ENCODE measurements around the gene SPTA1.

SPTA1 gene

GRCh38 chr1:158638146-158638545, 48.4 kb downstream of the SPTA1 start:
- Histone ChIP-seq H3K27ac (no peak overlapping the region), H3K27me3 (ENCODE audit: insufficient read depth, low read depth, severe bottlenecking) (peaks cover 71% of the 10 kb centered on the region), H3K4me3 (ENCODE audit: low read depth, low read length) (no peak overlapping the region), H3K9me3 (ENCODE audit: severe bottlenecking) (peaks cover 2% of the 10 kb centered on the region), H3K36me3 (no peaks in the 10 kb centered on the region)
- no peak for TF ChIP-seq CTCF (IDR thresholded peaks at IDR 0.05; ENCODE audit: low read depth, low read length)
- no peak for DNase-seq

GRCh38 chr1:158613764-158614163, 72.8 kb downstream of the SPTA1 start:
- no peaks in the 10 kb centered on the region for H3K9me3 ChIP-seq (ENCODE audit: severe bottlenecking)
- H3K36me3 ChIP-seq, result no peaks in the 10 kb centered on the region
- TF ChIP-seq CTCF (IDR thresholded peaks at IDR 0.05; ENCODE audit: low read depth, low read length), result no peak
- peaks cover 75% of the 10 kb centered on the region for H3K27me3 ChIP-seq (ENCODE audit: insufficient read depth, low read depth, severe bottlenecking)
- DNase-seq, result no peak
- no peak overlapping the region for H3K4me3 ChIP-seq (ENCODE audit: low read depth, low read length)
- H3K27ac ChIP-seq, result no peak overlapping the region

DNA sequence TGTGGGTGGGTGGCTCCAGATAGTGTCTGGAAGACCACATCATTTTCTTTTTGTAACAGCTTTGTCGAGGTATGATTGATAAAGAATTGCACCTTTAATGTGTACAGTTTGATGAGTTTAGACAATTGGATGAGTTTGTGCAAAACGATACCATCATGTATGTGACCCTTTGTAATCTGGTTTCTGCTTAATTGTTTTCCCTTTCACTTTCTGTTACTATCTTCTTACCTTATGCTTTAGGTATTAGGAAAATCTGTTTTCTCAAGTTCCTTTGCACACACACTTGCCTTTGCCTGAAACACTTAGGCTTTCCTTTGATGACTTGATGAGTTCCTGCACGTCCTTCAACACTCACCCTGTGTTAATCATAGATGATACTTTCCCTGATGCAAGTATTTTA, 74.6 kb downstream of the SPTA1 start:
- H3K9me3 ChIP-seq (ENCODE audit: severe bottlenecking), result no peaks in the 10 kb centered on the region

GRCh38 chr1:158607296-158607695, 79.2 kb downstream of the SPTA1 start:
- no peak for TF ChIP-seq CTCF (IDR thresholded peaks at IDR 0.05; ENCODE audit: low read depth, low read length)
- peaks cover 55% of the 10 kb centered on the region for H3K27me3 ChIP-seq (ENCODE audit: insufficient read depth, low read depth, severe bottlenecking)
- H3K4me3 ChIP-seq (ENCODE audit: low read depth, low read length), result no peak overlapping the region
- H3K9me3 ChIP-seq (ENCODE audit: severe bottlenecking), result no peaks in the 10 kb centered on the region
- DNase-seq, result no peak
- no peaks in the 10 kb centered on the region for H3K36me3 ChIP-seq
- no peak overlapping the region for H3K27ac ChIP-seq

More for the DNA sequence above, 74.6 kb downstream of the SPTA1 start:
- no peak for DNase-seq
- Histone ChIP-seq H3K4me3 (ENCODE audit: low read depth, low read length) (no peak overlapping the region), H3K27me3 (ENCODE audit: insufficient read depth, low read depth, severe bottlenecking) (peaks cover 77% of the 10 kb centered on the region), H3K36me3 (no peaks in the 10 kb centered on the region), H3K27ac (no peak overlapping the region)
- TF ChIP-seq CTCF (IDR thresholded peaks at IDR 0.05; ENCODE audit: low read depth, low read length), result no peak

DNA sequence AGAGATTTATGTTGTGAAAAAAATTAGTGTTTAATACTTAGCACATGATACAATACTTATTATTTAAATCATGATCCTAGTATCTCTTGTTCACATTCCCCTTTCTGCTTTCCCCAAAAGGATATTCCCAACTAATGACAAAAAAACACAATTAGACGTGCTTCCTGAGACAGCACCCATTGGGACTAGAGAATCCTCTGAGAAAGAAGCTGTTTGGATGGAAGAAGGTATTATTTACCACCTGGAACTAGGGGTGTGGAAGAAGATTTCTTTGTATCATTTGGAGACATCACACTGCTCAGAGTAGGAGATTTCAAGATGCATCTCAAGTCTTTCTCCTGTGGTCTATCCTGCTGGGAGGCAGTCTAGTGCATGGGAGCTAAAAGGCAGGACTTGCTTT, 81.5 kb downstream of the SPTA1 start, which contains the start of gene OR10Z1:
Gene OR10Z1, plus strand, starts transcription at position 301 of the 400 bp plus-strand sequence. CDS start 1,171 bp downstream, outside the sequence.
- no peaks in the 10 kb centered on the region for H3K9me3 ChIP-seq (ENCODE audit: severe bottlenecking)
- no peak within 1 kb of the TSS for H3K4me3 ChIP-seq (ENCODE audit: low read depth, low read length)
- H3K36me3 ChIP-seq, result no peaks in the 10 kb centered on the region
- H3K27ac ChIP-seq, result no peak within 1 kb of the TSS
- H3K27me3 ChIP-seq (ENCODE audit: insufficient read depth, low read depth, severe bottlenecking), result peaks cover 55% of the 10 kb centered on the region
- no peak for DNase-seq
- TF ChIP-seq CTCF (IDR thresholded peaks at IDR 0.05; ENCODE audit: low read depth, low read length), result no peak

DNA sequence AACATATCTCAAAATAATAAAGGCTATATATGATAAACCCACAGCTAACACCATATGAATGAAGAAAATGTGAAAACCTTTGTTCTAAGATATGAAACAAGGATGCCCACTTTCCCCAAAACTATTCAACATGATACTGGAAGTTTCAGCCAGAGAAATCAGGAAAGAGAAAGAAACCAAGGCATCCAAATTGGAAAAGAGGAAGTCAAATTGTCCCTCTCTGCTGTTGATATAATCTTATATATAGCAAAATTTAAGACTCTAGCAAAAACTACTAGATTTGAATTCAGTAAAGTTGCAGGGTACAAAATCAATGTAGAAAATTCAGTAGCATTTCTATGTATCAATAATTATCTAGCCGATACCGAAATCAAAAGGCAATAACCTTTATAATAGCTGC, 85.8 kb downstream of the SPTA1 start:
- Histone ChIP-seq H3K9me3 (ENCODE audit: severe bottlenecking) (no peaks in the 10 kb centered on the region), H3K4me3 (ENCODE audit: low read depth, low read length) (no peak overlapping the region), H3K36me3 (no peaks in the 10 kb centered on the region), H3K27ac (no peak overlapping the region), H3K27me3 (ENCODE audit: insufficient read depth, low read depth, severe bottlenecking) (peaks cover 31% of the 10 kb centered on the region)
- no peak for DNase-seq
- TF ChIP-seq CTCF (IDR thresholded peaks at IDR 0.05; ENCODE audit: low read depth, low read length), result no peak

All from WERI-Rb-1 (cell line).